Measurements from ENCODE around the gene LPA. TPM values are rescaled to one million over a fixed set of nuclear protein-coding genes. Genes with fewer than 3 reads are reported as not detected.
A peak's percentile ranks its signal among the peaks of the same experiment; 100 is the strongest.

The LPA gene
- total RNA-seq, 1 donor from 2014 or later, result not detected

DNA sequence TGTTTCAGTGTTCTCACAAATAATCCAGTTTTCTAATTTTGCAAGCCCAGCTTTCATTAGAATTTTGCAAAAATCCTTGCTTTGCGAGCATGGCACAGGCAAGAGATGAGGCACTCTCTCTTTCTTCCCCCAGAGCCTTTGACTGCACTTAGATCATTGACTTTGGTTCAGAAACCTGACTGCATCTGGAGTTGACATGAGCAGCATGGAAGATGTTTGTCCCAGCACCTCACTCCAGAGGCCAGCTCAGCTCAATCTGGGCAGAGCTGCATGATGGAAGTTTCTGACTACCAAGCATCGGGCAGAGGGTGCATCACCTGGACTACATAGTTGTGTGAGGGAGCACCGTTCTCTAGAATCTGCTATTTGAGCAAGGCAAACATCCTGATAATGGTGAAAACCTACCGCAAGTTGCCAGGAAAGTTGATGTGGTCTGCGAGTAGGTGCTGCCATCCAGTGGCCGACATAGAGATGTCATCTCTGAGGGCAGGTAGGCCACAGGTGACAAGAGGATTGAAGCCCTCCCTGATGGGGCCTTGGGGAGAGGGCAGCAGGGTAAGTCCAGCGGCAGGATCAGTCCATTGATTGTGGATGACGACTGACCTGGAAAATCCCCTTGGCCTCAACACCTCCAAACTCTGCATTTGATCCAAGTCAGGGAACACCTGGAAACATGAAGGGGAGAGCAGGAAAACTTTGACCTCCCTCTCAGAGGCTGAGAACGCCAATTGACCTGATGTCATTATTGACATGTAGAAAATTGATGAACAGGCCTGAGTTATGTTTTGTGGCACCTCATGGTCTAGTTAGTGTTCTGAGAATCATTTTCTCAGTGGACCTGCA lies 3.8 kb upstream of the LPA start:
- TF ChIP-seq, protein P1, sequence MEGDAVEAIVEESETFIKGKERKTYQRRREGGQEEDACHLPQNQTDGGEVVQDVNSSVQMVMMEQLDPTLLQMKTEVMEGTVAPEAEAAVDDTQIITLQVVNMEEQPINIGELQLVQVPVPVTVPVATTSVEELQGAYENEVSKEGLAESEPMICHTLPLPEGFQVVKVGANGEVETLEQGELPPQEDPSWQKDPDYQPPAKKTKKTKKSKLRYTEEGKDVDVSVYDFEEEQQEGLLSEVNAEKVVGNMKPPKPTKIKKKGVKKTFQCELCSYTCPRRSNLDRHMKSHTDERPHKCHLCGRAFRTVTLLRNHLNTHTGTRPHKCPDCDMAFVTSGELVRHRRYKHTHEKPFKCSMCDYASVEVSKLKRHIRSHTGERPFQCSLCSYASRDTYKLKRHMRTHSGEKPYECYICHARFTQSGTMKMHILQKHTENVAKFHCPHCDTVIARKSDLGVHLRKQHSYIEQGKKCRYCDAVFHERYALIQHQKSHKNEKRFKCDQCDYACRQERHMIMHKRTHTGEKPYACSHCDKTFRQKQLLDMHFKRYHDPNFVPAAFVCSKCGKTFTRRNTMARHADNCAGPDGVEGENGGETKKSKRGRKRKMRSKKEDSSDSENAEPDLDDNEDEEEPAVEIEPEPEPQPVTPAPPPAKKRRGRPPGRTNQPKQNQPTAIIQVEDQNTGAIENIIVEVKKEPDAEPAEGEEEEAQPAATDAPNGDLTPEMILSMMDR (conservative IDR thresholded peaks at IDR 0.05; ENCODE audit: low read depth, low read length), result peak; percentile 71
- no peak for DNase-seq (ENCODE audit: low read depth)

DNA sequence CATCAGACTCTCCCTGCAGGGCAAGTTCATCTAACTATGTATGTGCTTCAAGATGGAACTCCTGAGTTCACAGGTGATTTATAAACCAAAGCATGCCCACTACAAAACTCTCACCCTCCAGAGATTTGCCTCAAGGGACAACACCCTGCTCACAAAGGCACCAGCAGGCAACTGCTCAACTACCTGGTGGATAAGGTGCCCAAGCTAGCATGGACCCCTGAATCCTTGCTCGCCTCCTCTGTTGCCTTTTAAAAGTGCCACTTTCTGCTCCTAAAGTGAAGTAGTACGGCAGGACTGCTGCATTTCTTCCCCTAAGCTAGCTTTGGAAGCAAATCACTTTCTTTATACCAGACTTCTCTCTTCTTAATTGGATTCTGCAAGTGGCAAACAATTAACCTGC lies 1.2 kb downstream of the LPA start:
- TF ChIP-seq, protein P1 (conservative IDR thresholded peaks at IDR 0.05; ENCODE audit: low read depth, low read length), result no peak
- DNase-seq (ENCODE audit: low read depth), result no peak
- no peak overlapping the region for H3K4me3 ChIP-seq (ENCODE audit: low read depth, low read length)

More for the DNA sequence above, 3.8 kb upstream of the LPA start:
- no peak overlapping the region for H3K4me3 ChIP-seq (ENCODE audit: low read depth, low read length)

DNA sequence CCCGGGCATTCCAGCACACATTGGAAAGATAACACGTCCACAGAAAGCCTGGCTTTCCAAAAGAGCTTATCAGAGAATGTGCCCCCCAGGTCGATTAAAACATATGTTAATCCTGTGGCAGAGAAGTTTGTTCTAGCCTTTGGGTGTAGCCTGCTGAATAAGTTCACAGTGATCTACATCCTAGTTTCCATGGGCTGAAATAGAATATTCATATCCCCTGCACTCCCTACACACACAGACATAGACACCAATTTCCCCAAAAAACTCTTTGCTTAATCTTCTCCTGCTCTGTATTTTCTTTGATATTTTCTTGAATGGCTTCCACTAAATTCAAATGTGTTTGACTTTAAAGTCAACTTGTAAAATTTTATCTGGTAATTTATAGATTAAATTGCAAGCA lies 1.6 kb downstream of the LPA start:
- TF ChIP-seq, protein P1 (conservative IDR thresholded peaks at IDR 0.05; ENCODE audit: low read depth, low read length), result no peak
- no peak overlapping the region for H3K4me3 ChIP-seq (ENCODE audit: low read depth, low read length)

DNA sequence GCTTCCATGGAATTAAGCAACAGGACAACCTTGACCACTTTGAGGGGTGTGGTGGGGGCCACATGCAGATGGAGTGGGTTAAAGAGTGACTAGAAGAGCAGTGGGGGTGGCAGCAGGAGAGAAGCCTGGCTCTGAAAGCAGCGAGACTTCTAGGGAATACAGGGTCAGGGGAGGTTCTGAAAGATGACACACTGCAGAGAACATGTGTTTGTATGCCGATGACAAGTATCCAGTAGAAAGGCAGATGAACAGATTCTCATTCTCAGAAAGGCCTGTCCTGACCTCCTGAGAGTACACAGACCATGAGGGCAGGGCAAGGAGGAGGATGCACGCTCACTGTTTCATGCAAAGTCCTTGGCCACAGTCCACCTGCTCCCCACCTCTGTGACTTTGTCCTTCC lies 2.9 kb downstream of the LPA start:
- no peak overlapping the region for H3K4me3 ChIP-seq (ENCODE audit: low read depth, low read length)
- TF ChIP-seq, protein P1 (conservative IDR thresholded peaks at IDR 0.05; ENCODE audit: low read depth, low read length), result no peak
- no peak for DNase-seq (ENCODE audit: low read depth)

More for the DNA sequence above, 1.6 kb downstream of the LPA start:
- DNase-seq (ENCODE audit: low read depth), result no peak

DNA sequence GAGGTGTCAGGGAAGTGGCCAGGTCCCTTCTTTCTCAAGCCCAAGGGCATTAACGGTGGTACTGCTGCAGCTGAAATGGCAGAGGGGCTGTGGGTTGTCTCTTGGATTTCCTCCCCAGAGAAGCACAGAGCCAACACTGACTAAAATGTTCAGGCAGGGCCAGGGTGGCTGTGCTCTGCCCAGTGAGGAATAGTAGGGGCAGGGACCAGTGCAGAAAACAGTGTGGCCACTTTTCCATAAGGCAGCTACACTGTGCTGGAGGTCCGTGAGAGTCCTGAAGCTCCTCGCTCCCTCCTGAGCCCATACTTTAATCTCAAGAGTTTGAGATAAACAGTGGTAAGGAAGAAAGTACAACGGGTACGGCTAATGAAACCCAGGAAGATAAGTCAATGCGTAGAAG lies 4.5 kb downstream of the LPA start:
- no peak for DNase-seq (ENCODE audit: low read depth)
- H3K4me3 ChIP-seq (ENCODE audit: low read depth, low read length), result no peak overlapping the region
- TF ChIP-seq, protein P1 (conservative IDR thresholded peaks at IDR 0.05; ENCODE audit: low read depth, low read length), result no peak

DNA sequence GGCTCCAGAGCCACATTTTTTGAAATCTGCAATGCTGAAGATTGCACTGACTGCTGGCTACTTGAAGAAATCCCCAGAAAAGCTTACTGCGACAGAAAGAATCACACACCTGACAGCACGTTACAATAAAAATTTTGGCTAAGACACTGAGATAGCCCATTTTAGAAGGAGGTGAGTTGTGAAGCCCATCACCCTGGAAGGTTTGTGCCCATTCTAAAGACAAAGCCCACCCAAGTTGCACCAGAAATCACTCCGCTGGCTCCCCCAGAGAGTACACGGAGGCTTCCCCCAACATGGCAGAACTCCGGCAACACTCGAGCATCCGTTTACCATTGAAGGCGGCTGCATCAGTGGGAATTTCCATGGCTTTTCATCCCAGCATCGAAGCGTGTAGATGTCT lies 29.4 kb downstream of the LPA start:
- TF ChIP-seq, protein P1 (conservative IDR thresholded peaks at IDR 0.05; ENCODE audit: low read depth, low read length), result no peak
- no peak overlapping the region for H3K4me3 ChIP-seq (ENCODE audit: low read depth, low read length)
- DNase-seq (ENCODE audit: low read depth), result no peak

Measured in epithelial cell of proximal tubule (primary cell).